ENCODE measurements around the gene CNPY1. TPM values are rescaled to one million over a fixed set of nuclear protein-coding genes. Genes with fewer than 3 reads are reported as not detected.

Gene CNPY1
- total RNA-seq, 2 donors from 2014 or later = 0.33 TPM; not detected in 1

GRCh38 chr7:155456738-155457543 is 89.4 kb downstream of the CNPY1 start:
- H3K27me3 ChIP-seq (ENCODE audit: control insufficient read depth, insufficient read depth, low read length, poor library complexity, severe bottlenecking) = peaks cover 97% of the 10 kb centered on the region
- peaks cover 5% of the 10 kb centered on the region for H3K4me1 ChIP-seq (ENCODE audit: control insufficient read depth, insufficient read depth, low read length)
- peak; percentile 92 for DNase-seq
- TF ChIP-seq CTCF (conservative IDR thresholded peaks at IDR 0.05) = no peak
- H3K4me3 ChIP-seq (ENCODE audit: low read length) = peak overlapping the region; percentile 68
- WGBS, 2 experiments (ENCODE audit: insufficient coverage in 1 of 2, insufficient read length in 1 of 2) = 1 to 2% methylated on average over 34 to 69 of the region's 69 CpGs
- H3K27ac ChIP-seq (ENCODE audit: low read depth, low read length) = peak overlapping the region; percentile 16
- no peaks in the 10 kb centered on the region for H3K9me3 ChIP-seq (ENCODE audit: control insufficient read depth, low read length)
- H3K36me3 ChIP-seq (ENCODE audit: control insufficient read depth, insufficient read depth, low read length) = no peaks in the 10 kb centered on the region
- no peak overlapping the region for H3K4me3 Mint-ChIP-seq
- H3K27me3 Mint-ChIP-seq (ENCODE audit: insufficient read depth) = peaks cover 95% of the 10 kb centered on the region
- no peak overlapping the region for H3K9ac ChIP-seq (ENCODE audit: extremely low read depth, low read length, poor library complexity, severe bottlenecking)
- H3K9me3 Mint-ChIP-seq = no peaks in the 10 kb centered on the region
- no peaks in the 10 kb centered on the region for H3K36me3 Mint-ChIP-seq (ENCODE audit: low read depth)
- peaks cover 8% of the 10 kb centered on the region for H3K4me1 Mint-ChIP-seq
- no peak overlapping the region for H3K27ac Mint-ChIP-seq

GRCh38 chr7:155455776-155456737 is 90.3 kb downstream of the CNPY1 start:
- no peaks in the 10 kb centered on the region for H3K9me3 Mint-ChIP-seq
- WGBS, 2 experiments (ENCODE audit: insufficient coverage in 1 of 2, insufficient read length in 1 of 2) = 5 to 6% methylated on average over 13 to 27 of the region's 27 CpGs
- Histone ChIP-seq H3K36me3 (ENCODE audit: control insufficient read depth, insufficient read depth, low read length) (no peaks in the 10 kb centered on the region), H3K9me3 (ENCODE audit: control insufficient read depth, low read length) (no peaks in the 10 kb centered on the region), H3K27ac (ENCODE audit: low read depth, low read length) (no peak overlapping the region), H3K4me1 (ENCODE audit: control insufficient read depth, insufficient read depth, low read length) (peaks cover 5% of the 10 kb centered on the region), H3K27me3 (ENCODE audit: control insufficient read depth, insufficient read depth, low read length, poor library complexity, severe bottlenecking) (peaks cover 97% of the 10 kb centered on the region), H3K9ac (ENCODE audit: extremely low read depth, low read length, poor library complexity, severe bottlenecking) (no peak overlapping the region), H3K4me3 (ENCODE audit: low read length) (no peak overlapping the region)
- H3K4me3 Mint-ChIP-seq = no peak overlapping the region
- peaks cover 95% of the 10 kb centered on the region for H3K27me3 Mint-ChIP-seq (ENCODE audit: insufficient read depth)
- H3K27ac Mint-ChIP-seq = no peak overlapping the region
- peak; percentile 58 for DNase-seq
- no peaks in the 10 kb centered on the region for H3K36me3 Mint-ChIP-seq (ENCODE audit: low read depth)
- TF ChIP-seq CTCF (conservative IDR thresholded peaks at IDR 0.05) = no peak
- H3K4me1 Mint-ChIP-seq = peaks cover 8% of the 10 kb centered on the region

- WGBS, 2 experiments (ENCODE audit: insufficient coverage in 1 of 2, insufficient read length in 1 of 2) = 5 to 6% methylated on average over 4 to 15 of the region's 15 CpGs
- Mint-ChIP-seq H3K4me3 (no peak overlapping the region), H3K4me1 (peaks cover 9% of the 10 kb centered on the region), H3K27ac (no peak overlapping the region), H3K27me3 (ENCODE audit: insufficient read depth) (peaks cover 95% of the 10 kb centered on the region), H3K9me3 (no peaks in the 10 kb centered on the region), H3K36me3 (ENCODE audit: low read depth) (no peaks in the 10 kb centered on the region)
- H3K4me1 ChIP-seq (ENCODE audit: control insufficient read depth, insufficient read depth, low read length) = peaks cover 5% of the 10 kb centered on the region
- peak; percentile 61 for DNase-seq
- TF ChIP-seq CTCF (conservative IDR thresholded peaks at IDR 0.05) = no peak
- H3K9me3 ChIP-seq (ENCODE audit: control insufficient read depth, low read length) = no peaks in the 10 kb centered on the region
- peaks cover 97% of the 10 kb centered on the region for H3K27me3 ChIP-seq (ENCODE audit: control insufficient read depth, insufficient read depth, low read length, poor library complexity, severe bottlenecking)
- no peaks in the 10 kb centered on the region for H3K36me3 ChIP-seq (ENCODE audit: control insufficient read depth, insufficient read depth, low read length)
- H3K4me3 ChIP-seq (ENCODE audit: low read length) = no peak overlapping the region
- H3K27ac ChIP-seq (ENCODE audit: low read depth, low read length) = no peak overlapping the region
- no peak overlapping the region for H3K9ac ChIP-seq (ENCODE audit: extremely low read depth, low read length, poor library complexity, severe bottlenecking)
Observed at GRCh38 chr7:155455132-155455693, 91.1 kb downstream of the CNPY1 start.
